COLO668 (cell line): ENCODE measurements around the gene ENG.
"Not testable (repeated sequence)": the region's sequence is repeated elsewhere in the genome, so short reads cannot be mapped to it uniquely, and the experiment has no call there.

Source experiments
- DNase-seq: peaks from one replicate; lab custom pipeline; 2025; ENCODE audit not compliant: unreplicated experiment; lab: John Stamatoyannopoulos, UW

ENG gene

GRCh38 chr9:127796225-127796813 lies 58.1 kb downstream of the ENG start:
- peak; percentile 39 for DNase-seq

- DNase-seq = no peak
Observed at GRCh38 chr9:127794001-127794791, 60.3 kb downstream of the ENG start.

- no peak for DNase-seq
Observed at GRCh38 chr9:127793093-127793708, 61.3 kb downstream of the ENG start.

- DNase-seq = no peak
Observed at GRCh38 chr9:127792417-127793031, 61.9 kb downstream of the ENG start.

GRCh38 chr9:127791085-127791484 lies 63.4 kb downstream of the ENG start:
- DNase-seq = no peak

- no peak for DNase-seq
Observed at GRCh38 chr9:127790094-127790855, 64.2 kb downstream of the ENG start.

GRCh38 chr9:127789179-127789578 lies 65.3 kb downstream of the ENG start:
- no peak for DNase-seq

GRCh38 chr9:127788337-127789011 lies 66.0 kb downstream of the ENG start:
- DNase-seq = no peak

- no peak for DNase-seq
Observed at GRCh38 chr9:127786773-127787104, 67.7 kb downstream of the ENG start.

- DNase-seq = peak; percentile 93
Observed at GRCh38 chr9:127785933-127786772, 68.3 kb downstream of the ENG start, which contains the start of gene CDK9. TSS of gene CDK9 (plus strand) at chr9:127786034. CDS start at chr9:127786149, 115 bp downstream.

- peak; percentile 88 for DNase-seq
Observed at GRCh38 chr9:127785023-127785932, 69.2 kb downstream of the ENG start.

GRCh38 chr9:127783111-127784008 lies 71.1 kb downstream of the ENG start:
- no peak for DNase-seq

GRCh38 chr9:127781806-127782205 lies 72.7 kb downstream of the ENG start:
- DNase-seq = no peak

GRCh38 chr9:127780909-127781308 lies 73.5 kb downstream of the ENG start:
- DNase-seq = not testable (repeated sequence)

GRCh38 chr9:127780126-127780885 lies 74.2 kb downstream of the ENG start:
- no peak for DNase-seq

- DNase-seq = no peak
Observed at GRCh38 chr9:127779136-127779981, 75.1 kb downstream of the ENG start.
